ENCODE data around the gene CD8B.
"Not testable (repeated sequence)": the region's sequence is repeated elsewhere in the genome, so short reads cannot be mapped to it uniquely, and the experiment has no call there.

DNA sequence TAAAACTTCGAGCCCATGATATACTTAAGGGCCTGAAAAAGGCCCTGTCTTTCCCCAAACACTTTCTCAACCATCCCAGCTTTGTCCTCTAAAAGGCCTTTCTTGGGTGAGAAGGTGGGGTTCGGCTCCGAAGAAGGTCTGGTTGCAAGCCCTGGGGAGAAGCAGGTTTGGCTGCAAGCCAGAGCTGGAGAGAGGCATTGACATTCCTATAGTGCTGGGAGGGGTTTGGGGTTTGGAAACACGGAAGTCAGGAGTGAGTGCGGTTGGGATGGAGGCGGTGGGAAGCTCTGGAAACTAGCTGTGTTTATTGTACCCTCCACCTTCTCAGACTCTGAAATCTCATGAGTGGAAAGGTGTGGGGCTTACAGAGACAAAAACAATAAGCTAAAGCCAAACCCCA lies 5.7 kb downstream of the CD8B start:
- not testable (repeated sequence) for TF ChIP-seq POLR2A (IDR thresholded peaks at IDR 0.05; ENCODE audit: low read depth, low read length); POLR2AphosphoS5 (IDR thresholded peaks at IDR 0.05; ENCODE audit: low read depth, low read length); TAF1 (IDR thresholded peaks at IDR 0.05; ENCODE audit: low read depth, low read length); SPI1 (IDR thresholded peaks at IDR 0.05; ENCODE audit: low read depth, low read length); PAX5 (IDR thresholded peaks at IDR 0.05; ENCODE audit: insufficient read depth, low read length, severe bottlenecking); POU2F2 (IDR thresholded peaks at IDR 0.05; ENCODE audit: low read depth, low read length)

All from GM12891 (cell line).